Measurements from ENCODE around the gene ATP8B1.

DNA sequence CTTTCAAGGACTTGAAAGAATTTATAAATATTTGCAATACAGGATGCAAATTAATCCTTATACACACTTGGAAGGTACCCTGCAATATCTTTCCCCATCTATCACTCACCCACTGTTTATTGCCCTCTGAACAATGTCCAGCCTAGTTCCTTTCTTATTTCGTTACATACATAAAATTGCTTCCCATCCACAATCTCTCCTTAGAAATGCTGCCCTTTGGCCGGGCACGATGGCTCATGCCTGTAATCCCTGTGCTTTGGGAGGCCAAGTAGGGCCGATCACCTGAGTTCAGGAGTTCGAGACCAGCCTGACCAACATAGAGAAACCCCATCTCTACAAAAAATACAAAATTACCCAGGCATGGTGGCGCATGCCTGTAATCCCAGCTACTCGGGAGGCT lies 41.2 kb upstream of the ATP8B1 start:
- TF ChIP-seq, protein P1, sequence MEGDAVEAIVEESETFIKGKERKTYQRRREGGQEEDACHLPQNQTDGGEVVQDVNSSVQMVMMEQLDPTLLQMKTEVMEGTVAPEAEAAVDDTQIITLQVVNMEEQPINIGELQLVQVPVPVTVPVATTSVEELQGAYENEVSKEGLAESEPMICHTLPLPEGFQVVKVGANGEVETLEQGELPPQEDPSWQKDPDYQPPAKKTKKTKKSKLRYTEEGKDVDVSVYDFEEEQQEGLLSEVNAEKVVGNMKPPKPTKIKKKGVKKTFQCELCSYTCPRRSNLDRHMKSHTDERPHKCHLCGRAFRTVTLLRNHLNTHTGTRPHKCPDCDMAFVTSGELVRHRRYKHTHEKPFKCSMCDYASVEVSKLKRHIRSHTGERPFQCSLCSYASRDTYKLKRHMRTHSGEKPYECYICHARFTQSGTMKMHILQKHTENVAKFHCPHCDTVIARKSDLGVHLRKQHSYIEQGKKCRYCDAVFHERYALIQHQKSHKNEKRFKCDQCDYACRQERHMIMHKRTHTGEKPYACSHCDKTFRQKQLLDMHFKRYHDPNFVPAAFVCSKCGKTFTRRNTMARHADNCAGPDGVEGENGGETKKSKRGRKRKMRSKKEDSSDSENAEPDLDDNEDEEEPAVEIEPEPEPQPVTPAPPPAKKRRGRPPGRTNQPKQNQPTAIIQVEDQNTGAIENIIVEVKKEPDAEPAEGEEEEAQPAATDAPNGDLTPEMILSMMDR (IDR thresholded peaks at IDR 0.05) = no peak
- TF ChIP-seq POLR2A (IDR thresholded peaks at IDR 0.05) = no peak

Measured in testis (tissue), 2 donors.